8988T (cell line): Measurements from ENCODE around the gene HYAL1.

Experiments used
- DNase-seq: peaks from one replicate; pipeline ENCODE4 v3.0.0; 2011

The HYAL1 gene

DNA sequence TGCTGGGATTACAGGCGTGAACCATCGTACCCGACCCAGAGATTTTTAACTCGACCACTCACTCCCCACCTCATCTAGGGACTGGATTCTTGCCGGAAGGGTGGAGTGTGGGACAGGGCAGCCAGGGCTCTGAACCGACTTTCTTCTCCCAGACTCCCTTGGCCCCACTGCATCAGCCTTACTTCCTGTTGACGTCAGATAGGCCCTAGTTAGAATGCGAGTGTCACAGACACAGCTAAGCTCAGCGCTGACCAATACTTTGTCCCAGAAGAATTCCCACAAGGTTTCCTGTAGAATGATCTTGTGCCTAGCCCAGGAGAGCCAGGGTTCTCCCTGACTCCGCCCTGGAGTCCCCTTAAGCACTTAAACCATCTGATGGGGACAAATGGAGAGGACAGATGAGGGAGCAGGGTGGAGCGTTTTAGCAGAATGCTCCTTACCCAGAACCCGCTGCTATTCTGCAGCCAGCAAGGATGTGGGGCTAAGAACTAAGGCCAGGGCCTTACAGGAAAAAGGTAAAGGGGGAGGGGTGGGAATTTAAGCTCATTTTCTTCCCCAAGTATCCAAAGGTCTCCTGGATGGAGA, 30.5 kb upstream of the HYAL1 start:
- DNase-seq, result no peak

DNA sequence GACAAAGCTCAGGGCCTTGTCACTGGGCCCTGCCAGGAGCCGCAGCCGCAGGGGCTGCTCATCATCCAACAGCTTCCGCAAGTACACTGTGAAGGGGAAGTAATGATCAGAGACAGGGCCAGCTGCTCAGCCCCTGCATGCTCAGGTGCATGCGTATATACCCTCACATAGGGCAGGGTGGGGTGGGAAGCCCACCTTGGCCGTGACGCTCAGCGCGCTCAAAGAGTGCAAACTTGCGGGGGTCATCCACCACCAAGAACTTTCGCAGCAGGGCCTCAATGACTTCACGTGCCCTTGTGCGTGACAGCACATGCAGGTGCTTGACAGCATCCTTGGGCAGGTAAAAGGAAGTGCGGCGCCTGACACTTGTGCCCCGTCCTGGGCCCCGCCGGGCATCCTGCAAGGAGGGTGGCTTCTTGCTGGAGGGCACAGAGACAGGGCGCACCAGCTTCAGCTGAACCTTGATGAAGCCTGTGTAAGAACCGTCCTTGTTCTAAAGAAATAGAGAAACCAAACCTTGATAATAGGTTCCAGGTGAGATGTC, 28.1 kb upstream of the HYAL1 start:
- no peak for DNase-seq

DNA sequence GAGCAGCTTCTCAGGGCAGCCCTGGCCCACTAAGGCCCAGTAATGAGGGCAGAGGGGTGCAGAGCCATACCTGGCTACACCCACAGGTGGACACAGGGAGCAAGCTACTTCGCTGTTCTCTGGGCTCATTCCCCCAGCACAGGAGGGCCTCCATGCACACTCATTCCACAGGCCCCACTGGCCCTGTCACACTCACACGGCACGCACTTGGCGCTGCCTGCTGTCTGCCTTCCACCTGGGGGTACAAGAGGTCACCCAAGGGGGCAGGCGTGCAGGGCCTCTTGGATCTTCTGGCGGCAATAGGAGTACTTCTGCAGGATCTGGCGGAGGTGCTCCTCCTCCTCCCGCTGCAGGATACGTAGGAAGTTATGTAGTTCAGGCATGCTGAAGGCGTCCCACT, 27.0 kb upstream of the HYAL1 start:
- DNase-seq, result no peak

DNA sequence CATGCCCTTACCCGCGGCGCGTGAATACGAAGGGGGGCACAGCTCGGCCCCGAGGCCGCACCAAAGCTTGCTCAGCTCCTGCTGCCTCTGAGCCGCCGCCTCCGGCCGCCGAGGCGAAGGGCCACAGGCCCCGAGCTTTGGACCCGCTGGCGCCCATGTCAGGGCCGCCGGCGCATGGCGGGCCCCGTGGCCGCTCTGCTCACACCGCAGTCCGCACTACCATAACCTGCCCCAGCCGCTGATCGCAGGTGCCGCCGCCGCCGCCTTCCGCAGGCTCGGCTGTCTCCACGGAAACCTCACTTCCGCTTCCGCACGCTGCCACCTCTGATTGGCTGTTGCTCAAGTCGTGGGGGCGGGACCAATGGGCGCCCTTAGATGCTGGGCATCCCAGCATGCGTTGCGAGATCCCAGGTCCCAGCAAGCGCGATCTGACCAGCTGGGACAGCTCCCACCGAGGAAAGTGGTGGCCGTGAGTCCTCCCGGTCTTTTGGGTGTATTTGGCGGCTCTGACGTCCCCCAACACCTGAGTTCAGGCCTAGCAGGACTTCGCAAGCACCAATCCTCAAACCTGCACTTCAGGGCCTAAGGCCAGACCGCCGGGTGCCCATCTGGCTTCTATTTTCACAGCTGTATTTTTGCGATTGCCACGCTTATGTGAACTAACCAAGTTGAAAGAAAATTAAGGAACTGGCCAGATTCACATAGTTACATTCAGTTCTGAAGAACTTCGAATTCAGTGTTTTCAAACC, 24.7 kb upstream of the HYAL1 start, which contains the start of gene TUSC2:
Gene TUSC2, minus strand, starts transcription at position 281 of the 749 bp plus-strand sequence. Its CDS starts 124 bp downstream, at position 157.
- DNase-seq, result peak; percentile 99

DNA sequence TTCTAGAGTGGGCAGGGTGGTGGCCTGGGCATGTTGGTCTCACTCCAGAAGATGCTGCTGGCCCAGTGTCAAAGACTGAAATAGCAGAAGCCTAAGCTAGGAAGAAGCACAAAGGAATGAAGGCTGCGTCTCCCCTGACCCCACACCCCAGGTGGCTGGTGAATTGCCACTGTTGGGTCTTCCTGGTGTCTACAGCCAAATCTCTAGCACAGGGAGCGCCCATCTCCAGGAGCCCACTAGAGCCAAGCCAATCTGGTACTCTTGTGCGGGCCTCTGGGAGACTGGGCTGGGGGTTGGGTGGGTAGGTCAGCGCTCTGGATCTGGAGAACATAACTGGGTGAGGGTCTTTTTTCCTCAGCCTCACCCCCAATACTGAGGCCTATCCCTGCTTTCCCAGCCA, 23.8 kb upstream of the HYAL1 start:
- DNase-seq, result no peak

DNA sequence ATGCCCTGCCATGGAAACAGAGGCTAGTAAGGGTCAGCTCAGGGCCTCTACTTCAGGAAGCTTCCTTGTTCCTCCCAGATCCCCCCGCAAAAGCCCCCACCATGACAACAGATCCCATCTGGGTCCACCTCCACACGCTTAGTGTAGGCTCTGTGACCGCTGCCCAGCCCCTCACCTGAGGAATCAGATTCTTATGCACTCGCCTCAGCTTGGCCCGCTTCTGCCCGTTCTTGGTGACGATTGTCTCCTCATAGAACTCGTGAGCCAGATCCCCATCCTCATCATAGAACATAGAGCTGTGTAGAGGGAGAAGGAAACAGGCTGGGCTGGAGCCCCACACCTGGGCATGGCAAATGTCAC, 22.8 kb upstream of the HYAL1 start:
- DNase-seq, result no peak

DNA sequence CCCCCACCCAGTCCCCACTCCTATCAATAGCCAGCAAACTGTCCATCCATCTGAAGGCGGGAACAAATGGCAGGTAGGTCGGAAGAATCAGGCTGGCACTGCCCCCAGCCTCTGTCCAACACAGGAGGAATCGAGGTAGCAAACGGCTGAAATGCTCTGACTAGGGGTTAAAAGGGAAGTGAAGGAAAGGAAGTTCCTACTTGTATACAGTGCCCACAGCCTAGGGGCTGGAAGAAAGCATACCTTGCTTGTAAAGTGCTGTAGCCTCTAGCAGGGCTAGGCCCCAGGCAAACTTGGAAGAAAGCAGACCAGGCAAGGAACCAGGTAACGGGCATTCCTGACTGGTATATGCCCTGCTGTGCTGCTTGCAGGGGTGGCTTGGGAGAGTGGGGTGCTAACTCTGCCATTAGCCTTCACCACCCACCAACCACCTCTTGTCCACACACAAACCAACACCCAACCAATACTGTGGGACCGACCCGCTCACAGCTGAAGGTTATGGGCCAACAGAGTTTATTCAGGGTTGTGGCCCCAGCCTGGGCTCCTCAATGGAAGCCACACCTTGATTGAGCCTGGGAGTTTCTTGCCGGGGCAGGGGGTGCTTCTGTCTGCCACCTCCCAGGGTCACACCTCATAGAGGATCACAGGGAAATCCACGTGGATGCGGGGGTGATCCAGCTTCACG, 22.3 kb upstream of the HYAL1 start:
- no peak for DNase-seq

DNA sequence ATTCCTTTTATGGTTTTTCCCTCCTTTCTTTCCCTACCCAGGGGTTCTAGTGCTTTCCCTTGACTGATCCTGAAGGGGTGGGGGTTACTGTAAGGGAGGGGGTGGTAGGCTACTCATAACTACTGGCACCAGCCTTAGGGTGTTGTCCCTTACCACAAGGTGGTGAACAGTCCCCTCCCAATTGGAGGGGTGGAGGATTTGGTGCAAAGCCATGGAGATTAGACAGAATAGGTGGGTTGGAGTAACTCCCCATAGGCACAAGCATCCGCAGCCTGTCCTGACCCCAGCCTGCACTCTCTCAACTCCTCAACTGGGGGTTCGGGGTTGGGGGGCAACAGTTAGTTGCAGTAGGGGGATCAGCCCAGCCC, 21.7 kb upstream of the HYAL1 start:
- DNase-seq, result no peak

DNA sequence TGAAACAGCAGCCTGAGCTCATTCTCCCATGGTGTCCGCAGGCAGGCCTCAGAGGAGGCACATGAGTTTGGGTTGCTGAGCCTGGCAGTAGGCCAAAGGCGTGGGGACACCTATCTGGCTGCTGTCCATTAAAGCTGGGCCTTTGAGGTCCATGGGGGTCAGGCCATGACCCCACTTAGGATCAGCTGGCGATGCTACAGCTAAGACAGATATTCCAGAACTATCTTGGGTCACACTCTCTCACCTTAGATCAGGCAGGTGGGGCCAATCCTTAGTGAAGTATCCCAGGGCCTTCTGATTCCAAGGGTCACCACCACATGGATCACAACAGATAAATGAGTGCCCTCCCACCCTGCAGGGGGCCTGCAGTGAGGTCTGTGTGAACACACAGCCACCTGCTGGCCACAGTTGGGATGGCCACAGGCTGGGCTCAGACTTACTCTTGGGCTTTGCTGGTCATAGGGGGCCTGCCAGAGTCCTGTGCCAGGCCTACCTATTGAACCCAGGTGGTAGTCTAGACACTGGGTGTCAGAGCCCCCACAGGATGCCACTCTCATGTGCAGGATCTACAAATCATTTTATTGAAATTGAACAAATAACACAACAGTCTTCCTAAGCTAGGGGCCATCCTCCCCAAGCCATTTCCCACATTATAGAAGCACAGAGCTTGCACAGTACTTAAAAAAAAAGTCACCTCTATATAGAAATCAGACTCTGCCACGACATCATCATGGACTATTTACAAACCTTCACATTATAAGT, 21.2 kb upstream of the HYAL1 start:
- peak; percentile 99 for DNase-seq

DNA sequence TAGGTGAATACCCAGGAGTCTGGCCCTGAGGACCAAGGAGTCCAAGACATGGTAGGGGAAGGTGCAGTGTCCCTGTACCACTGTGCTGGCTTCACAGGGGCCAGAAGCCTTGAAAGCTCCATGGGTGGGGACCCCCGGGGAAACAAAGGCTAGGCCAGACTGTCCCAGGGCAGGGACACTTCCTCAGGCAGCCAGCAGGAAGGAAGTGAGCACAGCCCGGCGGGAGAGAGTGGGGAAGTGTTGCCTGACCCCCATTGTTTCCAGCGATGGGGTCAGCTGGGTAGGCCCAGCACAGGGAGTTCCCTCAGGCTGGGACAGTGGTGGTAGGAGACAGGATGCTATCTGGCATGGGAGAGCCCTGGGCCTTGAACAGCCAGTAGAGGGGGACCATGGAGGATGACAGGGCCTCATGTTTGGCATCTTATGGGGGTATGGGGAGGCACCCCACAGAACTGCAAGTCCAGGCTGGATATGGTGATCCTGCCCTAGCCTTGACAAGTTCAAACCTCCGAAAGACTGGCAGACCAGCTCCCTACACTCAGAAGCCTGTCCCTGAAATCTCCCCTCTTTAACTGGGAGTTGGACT, 20.3 kb upstream of the HYAL1 start:
- no peak for DNase-seq

DNA sequence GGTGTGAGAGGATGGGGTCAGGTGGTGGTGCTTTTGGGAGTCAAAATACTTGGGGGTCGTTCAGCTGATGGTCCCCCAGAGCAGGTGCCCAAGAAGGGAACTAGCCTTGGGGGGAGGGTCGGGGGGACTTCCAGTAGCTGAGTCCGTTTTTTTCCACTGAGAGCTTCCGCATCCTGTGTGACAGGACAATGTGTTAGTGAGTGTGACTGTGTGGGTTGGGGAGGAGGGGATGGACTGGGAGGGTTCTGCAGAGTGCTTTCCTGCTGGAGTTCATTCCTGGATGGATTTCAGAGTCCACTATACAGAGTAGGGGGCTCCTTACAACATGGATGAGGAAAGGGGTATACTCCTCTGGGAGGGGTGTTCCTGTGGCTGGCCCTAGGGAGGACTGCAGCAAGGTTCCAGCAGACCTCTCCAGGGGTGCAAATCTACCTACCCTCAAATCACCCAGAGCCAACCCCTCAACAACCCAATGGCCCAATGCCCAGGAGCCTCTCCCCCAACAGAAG, 19.8 kb upstream of the HYAL1 start:
- DNase-seq, result no peak

DNA sequence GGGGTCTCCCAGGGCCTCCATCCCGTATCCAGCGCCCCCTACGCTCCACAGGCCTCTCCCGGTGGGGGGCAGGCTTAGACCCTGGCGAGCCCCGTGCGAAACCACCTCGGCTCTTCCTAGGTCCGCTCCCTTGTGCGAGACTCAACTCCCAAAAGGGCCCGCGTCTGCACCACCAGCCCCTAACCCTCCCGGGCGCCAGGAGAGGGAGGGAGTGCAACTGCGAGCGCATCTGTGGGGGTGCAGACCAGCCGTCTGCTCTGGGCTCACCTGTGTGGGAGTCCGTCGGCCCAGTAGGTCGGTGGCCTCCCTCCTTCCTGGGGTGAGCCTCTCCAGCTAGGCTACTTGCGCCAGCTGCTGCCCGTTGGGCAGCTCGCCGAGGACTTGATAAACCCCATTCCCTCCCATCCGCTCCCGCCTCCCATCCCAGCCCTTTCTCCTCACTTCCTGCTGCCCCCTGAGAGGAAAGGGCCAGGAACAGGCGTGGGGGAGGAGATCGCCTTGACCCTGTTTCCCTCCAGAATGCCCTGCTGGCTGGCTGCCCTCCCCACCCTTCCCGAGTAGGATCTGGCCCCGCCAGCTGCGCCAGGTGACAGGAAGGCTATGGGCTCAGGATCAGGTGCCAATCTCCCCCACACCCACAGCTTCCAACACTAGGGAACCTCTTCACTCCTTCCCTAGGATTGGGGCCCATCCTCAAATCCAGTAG, 19.2 kb upstream of the HYAL1 start, which contains the start of gene HYAL2:
Gene HYAL2, minus strand, starts transcription at position 360 of the 706 bp plus-strand sequence. CDS start 2,256 bp downstream, outside the sequence.
- DNase-seq, result no peak

DNA sequence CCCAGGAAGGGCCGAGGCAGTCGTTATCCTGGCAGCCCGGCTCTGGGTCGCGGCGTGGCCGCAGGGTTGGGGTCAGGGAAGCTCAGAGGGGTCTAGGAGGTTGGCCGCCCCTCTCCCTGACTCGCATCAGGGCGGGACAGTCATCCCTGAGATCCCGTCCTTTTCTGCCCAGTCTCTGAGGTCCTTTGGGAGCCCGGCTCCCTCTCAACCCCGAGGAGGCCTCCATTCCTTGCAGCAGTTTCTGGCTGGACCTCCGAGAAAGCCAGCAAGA, 18.7 kb upstream of the HYAL1 start:
- no peak for DNase-seq

DNA sequence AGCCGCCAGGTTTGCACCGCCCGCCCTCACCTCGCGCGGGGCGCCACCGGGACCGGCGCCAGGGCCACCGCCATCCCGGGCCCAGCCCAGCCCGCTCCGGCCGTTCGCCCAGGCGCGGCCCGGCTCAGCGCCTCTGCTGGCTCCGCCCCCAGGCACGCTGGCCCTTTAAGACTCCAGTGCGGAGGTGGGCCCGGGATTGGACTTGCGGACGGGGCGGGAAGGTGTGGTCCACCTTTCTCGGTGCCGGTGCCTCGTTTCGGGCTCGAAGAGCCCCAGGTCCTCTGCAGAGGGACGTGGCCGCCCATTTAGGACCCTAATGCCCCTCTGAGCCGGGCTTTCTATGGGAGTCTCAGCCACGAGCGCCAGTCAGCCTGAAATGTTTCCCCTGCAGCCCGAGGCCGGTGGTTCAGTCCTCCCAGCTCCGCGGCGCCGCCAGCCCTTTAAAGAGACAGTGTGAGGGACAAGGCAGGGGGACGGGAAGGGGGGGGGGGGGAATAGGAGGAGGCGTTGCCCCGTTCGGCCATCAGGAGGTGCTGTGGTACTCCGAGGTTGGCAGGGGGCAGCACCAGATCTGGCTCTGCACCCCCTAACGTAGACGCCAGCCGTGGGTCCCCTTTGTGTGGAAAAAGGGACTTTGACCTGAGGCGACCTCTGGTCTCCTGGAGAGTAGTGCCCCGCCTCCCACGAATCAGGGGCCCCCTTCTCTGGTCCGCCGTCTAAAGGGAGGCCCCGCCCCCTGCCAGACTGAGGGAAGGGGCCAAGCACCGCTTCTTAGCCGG, 18.2 kb upstream of the HYAL1 start:
- peak; percentile 96 for DNase-seq

DNA sequence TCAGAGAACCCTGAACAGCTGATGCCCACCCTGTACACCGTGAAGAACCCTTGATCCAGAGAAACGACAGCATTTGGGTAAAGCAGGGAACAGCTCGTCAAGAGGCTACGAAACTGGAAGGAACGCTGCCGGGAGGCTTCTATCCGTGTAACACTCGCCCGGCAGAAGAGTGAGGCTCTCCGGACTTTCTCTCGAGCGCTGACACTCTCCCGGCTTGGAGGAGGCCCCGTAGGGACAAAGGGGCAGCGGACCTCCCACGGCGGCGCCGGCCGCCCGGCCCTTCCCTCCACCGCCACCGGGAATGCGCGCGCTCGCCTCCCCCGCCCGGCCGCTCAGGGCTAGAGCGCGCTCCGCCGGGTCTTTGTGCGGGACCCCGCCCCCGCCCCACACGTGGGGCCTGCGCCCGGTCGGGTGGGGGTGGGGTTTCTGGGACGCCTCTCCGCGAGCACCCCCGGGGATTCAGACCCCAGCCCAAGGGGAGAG, 17.5 kb upstream of the HYAL1 start:
- peak; percentile 80 for DNase-seq

DNA sequence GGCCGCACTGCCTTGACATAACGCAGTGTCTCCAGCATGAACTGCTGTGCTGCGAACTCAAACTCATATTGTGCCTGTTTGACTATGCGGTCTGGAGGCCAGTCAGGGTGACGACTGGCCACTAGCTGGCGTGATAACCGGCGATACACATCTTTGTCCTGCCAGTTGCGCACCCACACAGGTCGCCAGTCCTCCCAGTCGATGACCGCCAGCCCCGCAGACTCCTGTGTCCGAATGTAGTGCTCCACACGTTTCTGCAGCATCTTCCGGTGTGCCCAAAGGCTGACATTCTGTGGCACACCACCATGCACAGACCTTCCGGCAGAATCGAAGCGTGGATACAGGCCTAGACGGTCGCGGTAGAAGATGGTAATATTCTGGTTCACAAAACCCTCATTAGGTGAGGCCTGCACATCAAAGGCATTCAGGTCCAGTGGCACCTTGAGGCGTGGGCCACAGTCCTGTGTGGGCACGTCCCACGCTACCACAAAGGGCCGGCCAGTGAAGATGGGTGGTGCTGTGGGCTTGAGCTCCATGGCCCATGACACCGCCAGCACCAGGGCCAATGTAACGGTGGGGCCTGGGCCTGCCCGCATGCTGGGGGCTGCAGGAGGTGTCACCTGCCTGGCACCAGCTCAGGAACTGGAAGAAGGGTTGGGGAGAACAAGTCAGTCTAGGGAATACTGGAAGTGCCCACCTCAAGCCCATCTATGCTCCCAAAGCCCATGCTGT, 16.7 kb upstream of the HYAL1 start:
- no peak for DNase-seq

DNA sequence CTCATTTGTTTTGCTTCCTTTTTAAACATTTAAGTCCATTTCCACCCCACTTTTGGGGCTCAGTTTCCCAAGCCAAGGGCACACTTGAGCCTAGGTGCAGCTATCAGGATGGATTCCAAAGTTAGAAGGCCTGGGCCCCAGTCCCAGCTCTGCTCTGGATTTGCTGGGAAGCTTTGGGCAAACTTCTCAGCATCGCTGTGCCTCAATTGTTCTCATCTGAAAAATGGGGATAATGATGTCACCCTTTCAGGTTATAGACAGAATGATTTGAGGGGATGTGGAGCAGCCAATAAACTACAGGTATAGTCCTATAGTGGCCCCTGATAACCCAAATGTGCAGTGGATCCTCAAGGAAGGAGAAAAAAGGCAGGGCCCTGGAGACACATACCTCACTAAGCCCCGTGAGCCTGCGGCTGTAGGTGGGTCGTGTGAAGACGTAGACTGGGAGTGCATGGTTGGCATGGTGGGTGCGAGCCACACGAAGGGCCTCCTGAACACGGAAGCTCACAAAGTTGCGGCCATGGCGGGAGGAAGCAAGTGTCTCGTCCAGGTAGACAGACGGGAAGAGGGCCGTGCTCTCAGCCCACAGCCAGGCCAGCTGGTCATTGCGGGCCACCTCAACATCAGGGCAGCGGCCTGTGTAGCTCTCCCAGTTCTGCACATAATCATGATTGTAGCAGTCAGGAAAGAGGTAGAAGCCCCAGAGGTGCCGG, 16.0 kb upstream of the HYAL1 start:
- no peak for DNase-seq

DNA sequence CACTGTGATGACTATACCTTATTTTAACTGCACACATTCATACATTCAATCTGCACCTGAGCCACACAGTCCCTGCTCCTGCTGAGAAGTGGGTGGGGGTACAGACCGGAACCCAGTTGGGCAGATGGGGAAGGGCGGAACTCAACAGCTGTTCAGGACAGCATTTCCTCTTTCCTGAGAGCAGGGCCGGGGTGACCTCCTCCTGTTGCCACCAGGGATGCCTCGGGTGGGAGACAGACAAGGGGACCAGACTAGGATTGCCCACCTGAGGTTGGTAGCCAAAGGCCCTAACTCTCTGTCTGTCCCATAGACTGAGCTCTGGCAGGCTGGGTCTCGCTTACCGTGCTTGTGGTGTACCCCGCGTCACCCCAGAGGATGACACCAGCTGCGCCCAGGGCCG, 15.2 kb upstream of the HYAL1 start:
- DNase-seq, result no peak

DNA sequence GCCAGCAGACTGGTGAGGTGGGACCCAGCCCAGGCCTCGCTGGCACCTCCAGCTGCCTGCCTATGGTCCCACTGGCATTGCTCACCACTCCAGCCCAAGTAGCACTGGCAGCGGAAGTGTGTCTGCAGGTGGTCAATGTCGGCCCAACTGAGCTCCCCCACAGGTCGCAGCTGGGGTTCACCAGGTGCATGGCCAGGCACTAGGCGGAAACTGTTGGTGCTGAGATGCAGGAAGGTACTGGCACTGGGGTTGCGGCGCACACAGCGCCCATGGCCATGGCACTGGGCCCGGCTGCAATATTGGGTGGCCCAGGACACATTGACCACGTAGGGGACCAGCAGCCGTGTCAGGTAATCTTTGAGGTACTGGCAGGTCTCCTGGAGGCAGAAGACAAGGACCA, 14.8 kb upstream of the HYAL1 start:
- DNase-seq, result no peak

DNA sequence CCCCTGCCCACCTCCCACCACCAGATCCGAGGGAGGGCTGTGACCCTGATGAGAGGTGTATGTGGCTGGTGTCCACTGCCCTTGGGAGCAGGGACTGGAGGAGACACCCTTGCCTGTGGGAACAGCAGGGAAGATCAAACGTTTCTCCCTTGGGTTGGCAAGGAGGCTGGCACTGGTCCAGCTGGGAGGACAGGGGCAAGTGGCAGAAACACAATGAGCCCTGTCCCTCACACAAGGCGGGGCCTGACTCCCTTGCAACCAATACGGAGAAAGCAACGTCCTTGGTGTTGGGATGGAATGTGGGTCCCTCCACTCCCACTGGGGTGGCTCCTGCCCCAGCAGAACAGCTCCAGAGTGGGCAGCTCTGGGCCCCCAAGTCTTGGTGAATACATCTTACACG, 13.9 kb upstream of the HYAL1 start:
- DNase-seq, result no peak
